SK-N-SH treated with all-trans-retinoic acid at 6 μM for 48 hours (cell line): ENCODE data around the gene PPP1R13B.

Experiments
- ATAC-seq: fragments of 200-7000 bp; cut with Tn5 transposase; 3 replicates; pipeline ENCODE4 v1.9.1; 2020; ENCODE audit warnings: mild to moderate bottlenecking, moderate library complexity
- ARNTL ChIP-seq: fragments of 450-650 bp; formaldehyde crosslinking; IDR thresholded peaks from 2 replicates; pipeline ENCODE4 v1.5.0; 2020; ENCODE audit warnings: low read depth, mild to moderate bottlenecking, moderate library complexity, borderline replicate concordance
- BACH2 ChIP-seq: fragments of 250-450 bp; sonication (Bioruptor Pico); IDR thresholded peaks from 2 replicates; pipeline ENCODE4 v1.9.0; 2021; ENCODE audit warnings: mild to moderate bottlenecking, borderline replicate concordance
- ESRRG ChIP-seq: fragments of 250-450 bp; sonication (Bioruptor Pico); IDR thresholded peaks from 2 replicates; pipeline ENCODE4 v1.6.1; 2021; ENCODE audit warnings: mild to moderate bottlenecking
- GLIS3 ChIP-seq: fragments of 250-450 bp; sonication (Bioruptor Pico); IDR thresholded peaks from 2 replicates; pipeline ENCODE4 v1.5.0; 2020; ENCODE audit warnings: mild to moderate bottlenecking, moderate library complexity
- ISL1 ChIP-seq: fragments of 250-450 bp; sonication (Bioruptor Pico); IDR thresholded peaks from 2 replicates; pipeline ENCODE4 v2.1.2; 2022; ENCODE audit warnings: mild to moderate bottlenecking, moderate library complexity
- OSR1 ChIP-seq: fragments of 250-450 bp; sonication (Bioruptor Pico); IDR thresholded peaks from 2 replicates; pipeline ENCODE4 v1.8.0; 2022; ENCODE audit warnings: moderate library complexity, mild to moderate bottlenecking, inconsistent platforms
- PPARA ChIP-seq: fragments of 250-450 bp; sonication (Bioruptor Pico); IDR thresholded peaks from 2 replicates; pipeline ENCODE4 v1.5.0; 2020; ENCODE audit warnings: mild to moderate bottlenecking, borderline replicate concordance
- RARB ChIP-seq: fragments of 250-450 bp; sonication (Bioruptor Pico); IDR thresholded peaks from 2 replicates; pipeline ENCODE4 v1.8.0; 2021; ENCODE audit warnings: mild to moderate bottlenecking, moderate library complexity
- SNAI2 ChIP-seq: fragments of 250-450 bp; sonication (Bioruptor Pico); IDR thresholded peaks from 2 replicates; pipeline ENCODE4 v1.5.0; 2020; ENCODE audit warnings: mild to moderate bottlenecking, moderate library complexity
- TCF4 ChIP-seq: fragments of 250-450 bp; sonication (Bioruptor Pico); IDR thresholded peaks from 2 replicates; pipeline ENCODE4 v1.8.0; 2021; ENCODE audit warnings: mild to moderate bottlenecking, moderate library complexity, borderline replicate concordance
- TOX ChIP-seq: fragments of 250-450 bp; sonication (Bioruptor Pico); IDR thresholded peaks from 2 replicates; pipeline ENCODE4 v1.8.0; 2021; ENCODE audit warnings: mild to moderate bottlenecking, moderate library complexity, borderline replicate concordance
- ZC3H10 ChIP-seq: fragments of 250-450 bp; sonication (Bioruptor Pico); IDR thresholded peaks from 2 replicates; pipeline ENCODE4 v1.5.1; 2021; ENCODE audit warnings: mild to moderate bottlenecking, moderate library complexity
- ZFP3 ChIP-seq: fragments of 250-450 bp; sonication (Bioruptor Pico); IDR thresholded peaks from 2 replicates; pipeline ENCODE4 v1.5.0; 2020; ENCODE audit warnings: mild to moderate bottlenecking, moderate library complexity
- ZFP30 ChIP-seq: fragments of 450-650 bp; formaldehyde crosslinking; IDR thresholded peaks from 2 replicates; pipeline ENCODE4 v1.5.0; 2022; ENCODE audit warnings: mild to moderate bottlenecking, moderate library complexity
- ZNF565 ChIP-seq: fragments of 450-650 bp; formaldehyde crosslinking; conservative IDR thresholded peaks from 2 replicates; pipeline ENCODE4 v1.5.0; 2020; ENCODE audit warnings: low read depth, mild to moderate bottlenecking, moderate library complexity
- ZNF70 ChIP-seq: fragments of 450-650 bp; formaldehyde crosslinking; IDR thresholded peaks from 2 replicates; pipeline ENCODE4 v1.5.0; 2020; ENCODE audit warnings: mild to moderate bottlenecking, moderate library complexity
- ZNF8 ChIP-seq: fragments of 450-650 bp; formaldehyde crosslinking; IDR thresholded peaks from 2 replicates; pipeline ENCODE4 v1.5.0; 2020; ENCODE audit warnings: mild to moderate bottlenecking, moderate library complexity
- TF ChIP-seq, protein P1 (sequence below): fragments of 250-450 bp; sonication (Bioruptor Pico); IDR thresholded peaks from 2 replicates; pipeline ENCODE4 v1.5.1; 2020; ENCODE audit warnings: low read depth, mild to moderate bottlenecking, moderate library complexity
- TF ChIP-seq, protein P2 (sequence below): fragments of 250-450 bp; sonication (Bioruptor Pico); IDR thresholded peaks from 2 replicates; pipeline ENCODE4 v1.8.0; 2021; ENCODE audit warnings: low read depth, mild to moderate bottlenecking, moderate library complexity, borderline replicate concordance
- TF ChIP-seq, protein P3 (sequence below): fragments of 250-450 bp; sonication (Bioruptor Pico); IDR thresholded peaks from 2 replicates; pipeline ENCODE4 v1.8.0; 2020; ENCODE audit warnings: mild to moderate bottlenecking, moderate library complexity, borderline replicate concordance
- TF ChIP-seq, protein P4 (sequence below): fragments of 250-450 bp; sonication (Bioruptor Pico); IDR thresholded peaks from 2 replicates; pipeline ENCODE4 v1.5.0; 2020; ENCODE audit warnings: mild to moderate bottlenecking, moderate library complexity

Gene PPP1R13B

DNA sequence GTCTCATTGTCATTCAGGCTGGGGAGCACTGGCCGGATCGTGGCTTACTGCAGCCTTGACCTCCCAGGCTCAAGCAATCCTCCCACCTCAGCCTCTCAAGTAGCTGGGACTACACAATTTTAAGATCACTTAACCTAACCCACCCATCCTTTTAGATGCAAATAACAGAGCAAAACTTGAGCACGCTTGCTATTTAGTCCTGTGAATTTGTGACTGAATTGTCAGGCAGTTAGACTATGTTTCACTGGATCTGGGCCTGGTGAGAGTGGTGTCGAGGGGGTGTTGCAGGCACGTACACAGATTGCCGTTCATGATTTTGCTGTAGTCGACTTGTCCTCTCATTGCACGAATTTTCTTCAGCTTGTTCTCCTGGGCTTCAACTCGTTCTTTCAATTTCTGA lies 93.6 kb downstream of the PPP1R13B start (continued):
- no peak for TF ChIP-seq ESRRG
- TF ChIP-seq, protein P1, sequence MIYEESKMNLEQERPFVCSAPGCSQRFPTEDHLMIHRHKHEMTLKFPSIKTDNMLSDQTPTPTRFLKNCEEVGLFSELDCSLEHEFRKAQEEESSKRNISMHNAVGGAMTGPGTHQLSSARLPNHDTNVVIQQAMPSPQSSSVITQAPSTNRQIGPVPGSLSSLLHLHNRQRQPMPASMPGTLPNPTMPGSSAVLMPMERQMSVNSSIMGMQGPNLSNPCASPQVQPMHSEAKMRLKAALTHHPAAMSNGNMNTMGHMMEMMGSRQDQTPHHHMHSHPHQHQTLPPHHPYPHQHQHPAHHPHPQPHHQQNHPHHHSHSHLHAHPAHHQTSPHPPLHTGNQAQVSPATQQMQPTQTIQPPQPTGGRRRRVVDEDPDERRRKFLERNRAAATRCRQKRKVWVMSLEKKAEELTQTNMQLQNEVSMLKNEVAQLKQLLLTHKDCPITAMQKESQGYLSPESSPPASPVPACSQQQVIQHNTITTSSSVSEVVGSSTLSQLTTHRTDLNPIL = no peak

DNA sequence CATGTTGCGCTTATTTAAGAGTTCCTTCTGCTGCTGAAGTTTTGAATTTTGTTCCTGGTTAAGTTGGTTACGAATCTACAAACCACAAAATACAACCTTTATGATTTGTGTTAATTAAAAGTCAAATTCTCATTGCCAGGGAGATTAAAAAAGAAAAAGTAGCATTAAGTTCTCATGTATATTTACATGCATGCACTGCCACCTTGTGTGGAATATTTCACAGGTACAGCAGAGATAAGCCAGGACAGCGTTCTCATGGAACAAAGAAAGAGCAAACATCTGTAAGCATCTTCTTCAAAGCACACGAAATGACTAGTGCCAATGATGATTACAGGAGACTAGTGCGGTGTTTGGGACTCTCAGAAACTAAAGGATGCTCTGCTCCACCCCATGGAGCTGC lies 97.5 kb downstream of the PPP1R13B start:
- no peak for ATAC-seq
- no peak for TF ChIP-seq BACH2 (CRISPR knock-in tag)
- no peak for TF ChIP-seq ZC3H10 (CRISPR knock-in tag)
- TF ChIP-seq GLIS3 = no peak
- TF ChIP-seq, protein P2, sequence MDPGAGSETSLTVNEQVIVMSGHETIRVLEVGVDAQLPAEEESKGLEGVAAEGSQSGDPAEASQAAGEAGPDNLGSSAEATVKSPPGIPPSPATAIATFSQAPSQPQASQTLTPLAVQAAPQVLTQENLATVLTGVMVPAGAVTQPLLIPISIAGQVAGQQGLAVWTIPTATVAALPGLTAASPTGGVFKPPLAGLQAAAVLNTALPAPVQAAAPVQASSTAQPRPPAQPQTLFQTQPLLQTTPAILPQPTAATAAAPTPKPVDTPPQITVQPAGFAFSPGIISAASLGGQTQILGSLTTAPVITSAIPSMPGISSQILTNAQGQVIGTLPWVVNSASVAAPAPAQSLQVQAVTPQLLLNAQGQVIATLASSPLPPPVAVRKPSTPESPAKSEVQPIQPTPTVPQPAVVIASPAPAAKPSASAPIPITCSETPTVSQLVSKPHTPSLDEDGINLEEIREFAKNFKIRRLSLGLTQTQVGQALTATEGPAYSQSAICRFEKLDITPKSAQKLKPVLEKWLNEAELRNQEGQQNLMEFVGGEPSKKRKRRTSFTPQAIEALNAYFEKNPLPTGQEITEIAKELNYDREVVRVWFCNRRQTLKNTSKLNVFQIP (CRISPR knock-in tag) = no peak
- no peak for TF ChIP-seq ISL1 (CRISPR knock-in tag)
- no peak for TF ChIP-seq PPARA (CRISPR knock-in tag)
- no peak for TF ChIP-seq ZNF8 (CRISPR knock-in tag)
- no peak for TF ChIP-seq RARB (CRISPR knock-in tag)

DNA sequence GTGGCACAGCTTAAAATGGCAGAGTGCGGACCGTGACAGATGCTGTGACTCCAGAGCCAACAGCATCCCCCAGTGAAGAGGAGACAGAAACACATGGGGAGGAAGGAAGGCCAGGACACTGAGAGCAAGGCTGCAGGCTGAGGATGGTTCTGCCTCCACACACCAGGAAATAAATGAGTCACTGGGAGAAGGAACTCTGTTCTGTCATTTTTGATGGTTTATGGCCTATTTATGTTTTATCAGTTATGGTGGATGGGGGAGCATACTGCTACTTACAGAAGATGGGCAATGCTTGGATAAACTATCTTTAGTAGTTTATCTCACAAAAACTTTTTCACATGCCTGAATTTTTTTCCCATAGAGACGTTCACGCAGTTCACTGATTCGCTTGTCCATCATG lies 97.9 kb downstream of the PPP1R13B start:
- TF ChIP-seq BACH2 (CRISPR knock-in tag) (no peak), GLIS3 (no peak), RARB (CRISPR knock-in tag) (no peak)
- TF ChIP-seq, protein P3, sequence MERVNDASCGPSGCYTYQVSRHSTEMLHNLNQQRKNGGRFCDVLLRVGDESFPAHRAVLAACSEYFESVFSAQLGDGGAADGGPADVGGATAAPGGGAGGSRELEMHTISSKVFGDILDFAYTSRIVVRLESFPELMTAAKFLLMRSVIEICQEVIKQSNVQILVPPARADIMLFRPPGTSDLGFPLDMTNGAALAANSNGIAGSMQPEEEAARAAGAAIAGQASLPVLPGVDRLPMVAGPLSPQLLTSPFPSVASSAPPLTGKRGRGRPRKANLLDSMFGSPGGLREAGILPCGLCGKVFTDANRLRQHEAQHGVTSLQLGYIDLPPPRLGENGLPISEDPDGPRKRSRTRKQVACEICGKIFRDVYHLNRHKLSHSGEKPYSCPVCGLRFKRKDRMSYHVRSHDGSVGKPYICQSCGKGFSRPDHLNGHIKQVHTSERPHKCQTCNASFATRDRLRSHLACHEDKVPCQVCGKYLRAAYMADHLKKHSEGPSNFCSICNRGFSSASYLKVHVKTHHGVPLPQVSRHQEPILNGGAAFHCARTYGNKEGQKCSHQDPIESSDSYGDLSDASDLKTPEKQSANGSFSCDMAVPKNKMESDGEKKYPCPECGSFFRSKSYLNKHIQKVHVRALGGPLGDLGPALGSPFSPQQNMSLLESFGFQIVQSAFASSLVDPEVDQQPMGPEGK = no peak
- peak; percentile 40; the same call in 2 of the 3 replicates for ATAC-seq

DNA sequence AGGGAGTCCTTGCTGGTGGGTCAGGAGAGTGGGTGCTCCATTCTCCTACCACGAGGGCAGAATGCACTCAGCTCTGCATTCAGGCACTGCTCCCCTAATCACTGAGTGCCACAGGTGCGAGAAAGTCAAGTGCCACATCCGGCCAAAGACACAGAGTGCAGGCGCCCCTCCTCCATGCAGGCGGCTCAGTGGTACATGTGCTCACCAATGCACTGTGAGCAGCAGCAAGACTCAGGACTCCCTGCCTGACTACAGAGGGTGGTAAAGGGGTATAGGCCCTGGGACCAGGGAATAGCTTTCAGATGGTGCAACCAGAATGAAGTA lies 98.9 kb downstream of the PPP1R13B start:
- ATAC-seq = no peak
- no peak for TF ChIP-seq BACH2 (CRISPR knock-in tag)
- no peak for TF ChIP-seq ARNTL (CRISPR knock-in tag)
- TF ChIP-seq, protein P1 = no peak
- TF ChIP-seq ZNF70 (CRISPR knock-in tag) = no peak

DNA sequence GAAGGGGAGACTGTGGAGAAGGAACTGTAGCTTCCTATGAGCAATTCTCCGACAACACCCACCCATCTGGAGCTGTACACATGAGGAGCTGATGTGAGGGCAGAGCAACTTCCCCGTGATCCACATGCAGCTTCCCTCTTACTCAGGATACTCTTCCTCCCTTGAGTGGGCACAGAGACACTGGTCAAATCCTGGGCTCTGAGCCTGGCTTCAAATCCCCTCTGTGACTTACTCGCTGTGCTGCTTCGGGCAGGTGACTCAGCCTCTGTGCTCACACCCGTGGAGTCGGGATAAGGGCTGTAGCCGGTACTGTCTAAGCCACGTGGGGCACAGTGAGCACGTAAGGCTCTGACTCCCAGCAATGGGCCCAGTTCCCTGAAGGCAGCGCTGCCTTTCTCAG lies 100.7 kb downstream of the PPP1R13B start:
- ATAC-seq = no peak
- TF ChIP-seq ZFP3 (CRISPR knock-in tag) = no peak
- no peak for TF ChIP-seq GLIS3
- TF ChIP-seq TOX = no peak
- no peak for TF ChIP-seq ZFP30 (CRISPR knock-in tag)
- TF ChIP-seq ZNF70 (CRISPR knock-in tag) = no peak

DNA sequence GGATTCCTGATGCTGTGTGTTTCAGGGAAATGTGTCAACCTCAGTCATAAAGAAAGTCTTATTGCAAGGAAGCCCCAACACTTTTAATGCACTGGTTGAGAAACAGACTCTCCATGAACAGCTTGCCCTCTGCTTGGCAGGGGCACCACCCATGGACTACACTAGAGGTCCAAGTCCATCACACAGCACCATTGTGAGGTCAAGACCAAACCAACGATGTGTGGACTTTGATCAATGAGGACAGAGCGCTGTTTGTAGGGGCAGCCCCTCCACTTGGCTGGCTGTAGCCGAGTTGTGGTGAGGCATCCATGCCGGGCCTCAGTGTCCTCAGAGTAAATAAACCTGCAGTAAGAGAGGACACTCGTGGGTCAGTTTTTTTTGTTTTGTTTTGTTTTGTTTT lies 102.0 kb downstream of the PPP1R13B start:
- ATAC-seq = no peak
- TF ChIP-seq GLIS3 = no peak

DNA sequence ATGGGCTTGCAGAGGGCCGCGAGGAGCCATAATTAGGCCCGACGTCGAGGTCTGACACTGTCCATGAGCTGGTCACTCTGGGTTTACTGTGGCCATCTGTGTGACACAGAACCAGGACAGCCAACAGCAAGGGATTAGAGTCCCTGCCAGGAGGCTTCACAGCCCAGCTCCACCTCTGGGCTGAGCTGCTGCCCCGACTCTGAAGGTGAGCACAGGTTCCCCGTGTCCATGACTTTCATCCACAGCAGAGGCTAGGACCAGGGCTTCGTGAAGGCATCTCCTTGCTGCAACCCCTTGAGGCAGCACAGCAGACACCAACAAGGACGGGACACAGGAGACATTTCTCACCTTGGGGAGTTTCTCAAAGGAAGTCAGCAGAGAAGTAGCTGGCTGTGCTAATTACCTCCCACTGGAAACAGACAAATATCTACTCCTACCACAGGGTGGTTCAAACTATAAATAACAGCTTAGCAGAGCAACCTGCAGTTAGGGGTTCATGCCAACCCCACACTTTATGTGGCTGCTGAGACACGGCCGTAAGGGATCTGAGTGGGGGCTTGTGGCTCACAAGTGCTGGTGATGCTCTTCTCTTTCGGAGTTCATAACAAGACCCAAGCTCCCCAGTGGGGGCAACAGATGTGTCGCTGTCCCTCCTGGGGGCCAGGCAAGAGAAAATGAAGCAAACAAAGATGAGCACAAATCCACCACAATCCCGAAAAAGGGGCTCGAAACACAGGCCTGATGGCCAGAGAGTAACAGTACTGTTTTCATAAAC lies 102.6 kb downstream of the PPP1R13B start:
- no peak for ATAC-seq
- no peak for TF ChIP-seq ZNF8 (CRISPR knock-in tag)
- no peak for TF ChIP-seq BACH2 (CRISPR knock-in tag)
- TF ChIP-seq ZNF565 (CRISPR knock-in tag) = no peak
- TF ChIP-seq, protein P4, sequence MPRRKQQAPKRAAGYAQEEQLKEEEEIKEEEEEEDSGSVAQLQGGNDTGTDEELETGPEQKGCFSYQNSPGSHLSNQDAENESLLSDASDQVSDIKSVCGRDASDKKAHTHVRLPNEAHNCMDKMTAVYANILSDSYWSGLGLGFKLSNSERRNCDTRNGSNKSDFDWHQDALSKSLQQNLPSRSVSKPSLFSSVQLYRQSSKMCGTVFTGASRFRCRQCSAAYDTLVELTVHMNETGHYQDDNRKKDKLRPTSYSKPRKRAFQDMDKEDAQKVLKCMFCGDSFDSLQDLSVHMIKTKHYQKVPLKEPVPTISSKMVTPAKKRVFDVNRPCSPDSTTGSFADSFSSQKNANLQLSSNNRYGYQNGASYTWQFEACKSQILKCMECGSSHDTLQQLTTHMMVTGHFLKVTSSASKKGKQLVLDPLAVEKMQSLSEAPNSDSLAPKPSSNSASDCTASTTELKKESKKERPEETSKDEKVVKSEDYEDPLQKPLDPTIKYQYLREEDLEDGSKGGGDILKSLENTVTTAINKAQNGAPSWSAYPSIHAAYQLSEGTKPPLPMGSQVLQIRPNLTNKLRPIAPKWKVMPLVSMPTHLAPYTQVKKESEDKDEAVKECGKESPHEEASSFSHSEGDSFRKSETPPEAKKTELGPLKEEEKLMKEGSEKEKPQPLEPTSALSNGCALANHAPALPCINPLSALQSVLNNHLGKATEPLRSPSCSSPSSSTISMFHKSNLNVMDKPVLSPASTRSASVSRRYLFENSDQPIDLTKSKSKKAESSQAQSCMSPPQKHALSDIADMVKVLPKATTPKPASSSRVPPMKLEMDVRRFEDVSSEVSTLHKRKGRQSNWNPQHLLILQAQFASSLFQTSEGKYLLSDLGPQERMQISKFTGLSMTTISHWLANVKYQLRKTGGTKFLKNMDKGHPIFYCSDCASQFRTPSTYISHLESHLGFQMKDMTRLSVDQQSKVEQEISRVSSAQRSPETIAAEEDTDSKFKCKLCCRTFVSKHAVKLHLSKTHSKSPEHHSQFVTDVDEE = no peak
- TF ChIP-seq, protein P1 = no peak
- no peak for TF ChIP-seq GLIS3
- TF ChIP-seq OSR1 (CRISPR knock-in tag) = no peak
- no peak for TF ChIP-seq TOX
- no peak for TF ChIP-seq ZFP3 (CRISPR knock-in tag)
- TF ChIP-seq SNAI2 (CRISPR knock-in tag) = no peak
- TF ChIP-seq TCF4 = no peak
- no peak for TF ChIP-seq ARNTL (CRISPR knock-in tag)
- no peak for TF ChIP-seq ZFP30 (CRISPR knock-in tag)
